HepG2 (cell line): Measurements from ENCODE around the gene LRIT1. TPM values are rescaled to one million over a fixed set of nuclear protein-coding genes. Genes with fewer than 3 reads are reported as not detected.

ENCODE experiments used
- ATAC-seq: fragments of 200-7000 bp; cut with Tn5 transposase; 3 replicates; pipeline ENCODE4 v1.9.1; 2020; ENCODE audit warnings: mild to moderate bottlenecking, moderate library complexity
- BruUV-seq: library from RNA; stranded (reverse); fragments of 400-500 nt; replicated peaks from 2 replicates; lab custom pipeline; 2021; lab: Mats Ljungman, UMichigan
- CTCF ChIA-PET: fragments of 300-600 bp; formaldehyde crosslinking; extraction: SDS; loops from one replicate; lab custom pipeline; 2021; ENCODE audit warnings: low total read pairs, inconsistent platforms, low intra/inter-chr PET ratio; lab: Yijun Ruan, JAX
- POLR2A ChIA-PET: fragments of 350-600 bp; sonication (Branson Sonifier 250); formaldehyde crosslinking; loops from one replicate; lab custom pipeline; 2020; ENCODE audit warnings: antibody characterized with exemption, inconsistent platforms; lab: Yijun Ruan, JAX
- DNase-seq: peaks from one replicate; pipeline ENCODE4 v3.0.0-alpha.2; 2015; ENCODE audit warnings: low spot score
- FAIRE-seq: peaks from 3 replicates; lab custom pipeline; 2011; peaks lifted over from hg19 to GRCh38; lab: Jason Lieb, UNC
- H2AFZ ChIP-seq: one replicate; pipeline ENCODE4 v1.6.1; 2011; ENCODE audit warnings: low read length, inconsistent platforms
- H3K27ac ChIP-seq: fragments of 300-600 bp; 3 replicates; pipeline ENCODE4 v1.8.0; 2011; ENCODE audit warnings: mixed run types, mild to moderate bottlenecking, mixed read lengths, low read length, inconsistent platforms; ENCODE audit not compliant: insufficient read depth; ENCODE audit errors: extremely low read length
- H3K27me3 ChIP-seq, 2 experiments: fragments of 200-600 bp in 1 of 2; 2 replicates in 1 of 2; 3 replicates in 1 of 2; pipeline versions ENCODE4 v1.6.0 to v1.8.0; 2011; ENCODE audit warnings: low read length in 2 of 2, mild to moderate bottlenecking in 2 of 2, moderate library complexity in 2 of 2, inconsistent platforms in 1 of 2; ENCODE audit not compliant: insufficient read depth in 2 of 2, control insufficient read depth in 1 of 2
- H3K36me3 ChIP-seq, 2 experiments: fragments of 200-600 bp in 1 of 2; replicated peaks in 1 of 2; 2 replicates in 1 of 2; 3 replicates in 1 of 2; pipeline versions ENCODE4 v1.5.1 to v1.8.0; 2011; ENCODE audit warnings: low read length in 2 of 2, inconsistent platforms in 1 of 2; ENCODE audit not compliant: insufficient read depth in 2 of 2, control insufficient read depth in 1 of 2
- H3K4me1 ChIP-seq: 2 replicates; pipeline ENCODE4 v1.5.1; 2012; ENCODE audit warnings: low read length, inconsistent platforms; ENCODE audit not compliant: insufficient read depth
- H3K4me2 ChIP-seq: 2 replicates; pipeline ENCODE4 v1.6.0; 2011; ENCODE audit warnings: low read depth, low read length, inconsistent platforms
- H3K4me3 ChIP-seq, 3 experiments: fragments of 200-600 bp in 1 of 3; sonication (generic), shearing (Covaris generic) in 1 of 3; replicated peaks in 1 of 3; 2 replicates each; pipeline ENCODE4 v1.5.1; 2011 to 2016; ENCODE audit warnings: low read length in 3 of 3, inconsistent platforms in 2 of 3, low read depth in 2 of 3, mild to moderate bottlenecking in 2 of 3, control low read depth in 1 of 3, mixed read lengths in 1 of 3; ENCODE audit not compliant: insufficient read depth in 1 of 3
- H3K79me2 ChIP-seq: one replicate; pipeline ENCODE4 v1.6.1; 2011; ENCODE audit warnings: low read length, inconsistent platforms; ENCODE audit not compliant: insufficient read depth
- H3K9ac ChIP-seq: 2 replicates; pipeline ENCODE4 v1.6.0; 2011; ENCODE audit warnings: mild to moderate bottlenecking, low read depth, low read length, inconsistent platforms; ENCODE audit not compliant: insufficient read depth
- H3K9me3 ChIP-seq: 2 replicates; pipeline ENCODE4 v1.5.1; 2012; ENCODE audit warnings: mild to moderate bottlenecking, low read length
- H4K20me1 ChIP-seq: 2 replicates; pipeline ENCODE4 v1.6.0; 2011; ENCODE audit warnings: inconsistent platforms, mild to moderate bottlenecking, low read length, moderate library complexity; ENCODE audit not compliant: insufficient read depth
- HDAC2 ChIP-seq: sonication (generic); formaldehyde crosslinking; IDR thresholded peaks from 2 replicates; pipeline ENCODE4 v1.4.0; 2020; ENCODE audit warnings: missing genetic modification reagents
- KAT7 ChIP-seq: IDR thresholded peaks from 2 replicates; pipeline ENCODE4 v1.6.1; 2018; ENCODE audit warnings: borderline replicate concordance, missing compliant biosample characterization
- NFAT5 ChIP-seq: sonication (generic); formaldehyde crosslinking; IDR thresholded peaks from 2 replicates; pipeline ENCODE4 v1.4.0; 2020; ENCODE audit warnings: missing genetic modification reagents
- NR2F1 ChIP-seq, 2 experiments: fragments of 450-650 bp in 1 of 2; formaldehyde crosslinking in 1 of 2; IDR thresholded peaks; 2 replicates each; pipeline versions ENCODE4 v1.5.0 to v1.6.1; 2016 to 2020; ENCODE audit warnings: mild to moderate bottlenecking in 1 of 2, missing compliant biosample characterization in 1 of 2, missing genetic modification reagents in 1 of 2, moderate library complexity in 1 of 2
- PCBP2 ChIP-seq: fragments of 200-400 bp; formaldehyde crosslinking; optimal IDR thresholded peaks from 2 replicates; pipeline ENCODE3; 2018; ENCODE audit warnings: low read length, low read depth; ENCODE audit not compliant: poor library complexity, severe bottlenecking
- SMAD1 ChIP-seq: sonication (generic); formaldehyde crosslinking; IDR thresholded peaks from 2 replicates; pipeline ENCODE4 v1.4.0; 2020; ENCODE audit warnings: missing genetic modification reagents, low read depth, mild to moderate bottlenecking, borderline replicate concordance
- SMC3 ChIP-seq: IDR thresholded peaks from 2 replicates; pipeline ENCODE4 v1.6.1; 2011; ENCODE audit warnings: low read length, improper control_type of control experiment
- TFAP4 ChIP-seq: sonication (generic); IDR thresholded peaks from 2 replicates; pipeline ENCODE4 v1.6.1; 2016; ENCODE audit warnings: low read depth, borderline replicate concordance
- ZNF274 ChIP-seq: sonication (generic); formaldehyde crosslinking; IDR thresholded peaks from 2 replicates; pipeline ENCODE4 v1.5.1; 2020; ENCODE audit warnings: mild to moderate bottlenecking, missing genetic modification reagents
- ZNF431 ChIP-seq: sonication (generic); formaldehyde crosslinking; IDR thresholded peaks from 2 replicates; pipeline ENCODE4 v1.9.0; 2022; ENCODE audit warnings: missing genetic modification reagents, low read depth, mild to moderate bottlenecking, borderline replicate concordance
- ZNF883 ChIP-seq: sonication (generic); formaldehyde crosslinking; IDR thresholded peaks from 2 replicates; pipeline ENCODE4 v1.5.1; 2020; ENCODE audit warnings: mild to moderate bottlenecking, missing genetic modification reagents; ENCODE audit errors: not compliant biosample characterization
- WGBS: methylation state at CpG from one replicate; pipeline ENCODE4 v1.1.6; 2017; ENCODE audit warnings: low lambda C conversion rate; 5-methylcytosine and 5-hydroxymethylcytosine counted together
- in situ Hi-C: cut with HindIII; loops from 2 replicates; pipeline ENCODE4 v1.10.0; 2017; ENCODE audit warnings: low pct_unique_long_range_greater_than_20kb; ENCODE audit not compliant: extremely low pct_ligation_motif_present
- intact Hi-C: fragments of 100-400 bp; cut with micrococcal nuclease; formaldehyde crosslinking; loops from one replicate; pipeline ENCODE4 v1.10.0; 2022; ENCODE audit not compliant: unreplicated experiment
- polyA plus RNA-seq, 8 experiments: library from polyadenylated mRNA; depleted of rRNA in 3 of 8; stranded (reverse) in 7 of 8; unstranded in 1 of 8; fragments of >200 nt; fragmentation: Illumina TruSeq in 4 of 8; extraction: Trizol in 4 of 8; gene quantifications; 2 replicates each; pipeline versions ENCODE4 v1.2.1 to v1.2.3, GENCODE V29; 2011 to 2016; ENCODE audit warnings: low read depth in 4 of 8, missing spikeins in 1 of 8, mixed read lengths in 1 of 8; ENCODE audit not compliant: insufficient read depth in 1 of 8
- total RNA-seq, 5 experiments: library from RNA; depleted of rRNA; stranded (reverse); fragments of >200 nt; fragmentation: Illumina TruSeq; extraction: Trizol; gene quantifications; 2 replicates each; pipeline ENCODE4 v1.2.3, GENCODE V29; 2016; ENCODE audit warnings: low read depth in 1 of 5
- TF ChIP-seq, protein P1 (sequence below): IDR thresholded peaks from 2 replicates; pipeline ENCODE4 v1.6.1; 2016; ENCODE audit warnings: missing compliant biosample characterization, missing genetic modification reagents, borderline replicate concordance
- TF ChIP-seq, protein P2 (sequence below): sonication (generic); formaldehyde crosslinking; IDR thresholded peaks from 2 replicates; pipeline ENCODE4 v1.4.0; 2020; ENCODE audit warnings: missing genetic modification reagents

LRIT1 gene
- total and polyA plus RNA-seq, 2 of the 13 experiments (the other 11 are each of a cell fraction or from before 2014, with no cell fraction given), result not detected

DNA sequence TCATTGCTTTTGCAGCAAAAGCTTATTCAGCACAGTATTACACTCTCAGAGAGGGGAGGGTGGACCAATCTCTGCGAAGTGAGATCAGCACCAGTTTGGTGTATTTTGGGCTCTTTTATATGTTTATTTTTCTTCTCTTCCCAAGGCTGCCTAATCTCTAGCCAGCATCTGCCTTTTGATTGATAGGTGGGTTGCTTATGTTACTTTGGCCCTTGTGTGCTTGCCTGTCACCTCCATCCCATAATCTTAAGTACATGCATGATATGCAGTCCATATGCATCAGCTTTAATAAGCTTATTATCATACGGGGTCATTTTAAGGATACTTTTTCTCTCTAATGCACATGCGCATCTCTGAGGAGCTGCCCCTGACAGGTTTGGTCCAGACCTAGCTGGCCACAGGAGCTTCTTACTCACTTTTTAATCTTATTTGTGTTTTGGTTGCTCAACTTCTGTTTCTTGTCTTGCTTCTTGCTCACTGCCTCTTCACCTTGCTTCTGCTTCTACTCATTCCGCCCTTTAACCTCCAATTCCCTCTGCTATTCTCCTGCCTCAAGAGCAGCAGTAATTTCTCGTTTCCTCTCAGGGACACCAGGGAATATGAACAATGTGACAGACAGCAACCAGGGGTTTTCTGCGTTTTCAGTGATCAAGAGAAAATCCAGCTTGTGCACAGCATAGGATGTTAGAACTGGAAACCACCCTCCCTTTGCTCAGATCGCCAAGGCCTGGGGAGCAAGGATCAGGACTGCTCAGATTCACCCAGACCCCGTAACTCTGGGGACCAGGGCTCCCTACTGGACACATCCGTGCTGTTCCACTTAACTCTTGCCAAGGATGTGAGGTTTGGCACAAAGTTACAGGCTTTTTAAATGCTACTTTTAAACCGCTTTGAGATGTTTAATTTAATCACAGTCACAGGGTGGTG, 13.5 kb upstream of the LRIT1 start:
- peaks cover 9% of the 10 kb centered on the region for H3K4me1 ChIP-seq
- POLR2A ChIA-PET, result no interaction called here
- H3K27ac ChIP-seq, result no peak overlapping the region
- FAIRE-seq (no peak), ATAC-seq (no peak), DNase-seq (no peak)
- no peaks in the 10 kb centered on the region for H3K36me3 ChIP-seq
- no peaks in the 10 kb centered on the region for H3K79me2 ChIP-seq
- intact Hi-C loops (no loop called here), in situ Hi-C loops (no loop called here)
- no TSS peak for BruUV-seq
- no peak overlapping the region for H3K9ac ChIP-seq
- no peak overlapping the region for H2AFZ ChIP-seq
- no peaks in the 10 kb centered on the region for H3K9me3 ChIP-seq
- no peak overlapping the region for H3K4me2 ChIP-seq
- 67% methylated on average over 10 of the region's 10 CpGs for WGBS
- peaks cover 0 to 3% of the 10 kb centered on the region in 2 experiments; a peak in 1 of 5 replicates for H3K27me3 ChIP-seq
- no peak overlapping the region for H3K4me3 ChIP-seq
- H4K20me1 ChIP-seq, result no peaks in the 10 kb centered on the region
- CTCF ChIA-PET, result no interaction called here
- TF ChIP-seq TFAP4 (no peak), HDAC2 (CRISPR knock-in tag) (no peak), NR2F1 (CRISPR knock-in tag; IDR thresholded peaks at IDR 0.05) (no peak), ZNF883 (no peak), ZNF431 (CRISPR knock-in tag) (no peak), PCBP2 (no peak), ZNF274 (no peak), KAT7 (CRISPR knock-in tag) (no peak), SMAD1 (CRISPR knock-in tag) (no peak), SMC3 (no peak), NFAT5 (CRISPR knock-in tag) (no peak)
- TF ChIP-seq, protein P1, sequence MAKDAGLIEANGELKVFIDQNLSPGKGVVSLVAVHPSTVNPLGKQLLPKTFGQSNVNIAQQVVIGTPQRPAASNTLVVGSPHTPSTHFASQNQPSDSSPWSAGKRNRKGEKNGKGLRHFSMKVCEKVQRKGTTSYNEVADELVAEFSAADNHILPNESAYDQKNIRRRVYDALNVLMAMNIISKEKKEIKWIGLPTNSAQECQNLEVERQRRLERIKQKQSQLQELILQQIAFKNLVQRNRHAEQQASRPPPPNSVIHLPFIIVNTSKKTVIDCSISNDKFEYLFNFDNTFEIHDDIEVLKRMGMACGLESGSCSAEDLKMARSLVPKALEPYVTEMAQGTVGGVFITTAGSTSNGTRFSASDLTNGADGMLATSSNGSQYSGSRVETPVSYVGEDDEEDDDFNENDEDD (CRISPR knock-in tag), result no peak
- TF ChIP-seq, protein P2, sequence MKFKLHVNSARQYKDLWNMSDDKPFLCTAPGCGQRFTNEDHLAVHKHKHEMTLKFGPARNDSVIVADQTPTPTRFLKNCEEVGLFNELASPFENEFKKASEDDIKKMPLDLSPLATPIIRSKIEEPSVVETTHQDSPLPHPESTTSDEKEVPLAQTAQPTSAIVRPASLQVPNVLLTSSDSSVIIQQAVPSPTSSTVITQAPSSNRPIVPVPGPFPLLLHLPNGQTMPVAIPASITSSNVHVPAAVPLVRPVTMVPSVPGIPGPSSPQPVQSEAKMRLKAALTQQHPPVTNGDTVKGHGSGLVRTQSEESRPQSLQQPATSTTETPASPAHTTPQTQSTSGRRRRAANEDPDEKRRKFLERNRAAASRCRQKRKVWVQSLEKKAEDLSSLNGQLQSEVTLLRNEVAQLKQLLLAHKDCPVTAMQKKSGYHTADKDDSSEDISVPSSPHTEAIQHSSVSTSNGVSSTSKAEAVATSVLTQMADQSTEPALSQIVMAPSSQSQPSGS, result no peak
